ENCODE results near the gene RAPGEFL1. TPM values are rescaled to one million over a fixed set of nuclear protein-coding genes. Genes with fewer than 3 reads are reported as not detected.

RAPGEFL1 gene
- total RNA-seq, 1 experiment from 2014 or later, result 23.6 TPM

DNA sequence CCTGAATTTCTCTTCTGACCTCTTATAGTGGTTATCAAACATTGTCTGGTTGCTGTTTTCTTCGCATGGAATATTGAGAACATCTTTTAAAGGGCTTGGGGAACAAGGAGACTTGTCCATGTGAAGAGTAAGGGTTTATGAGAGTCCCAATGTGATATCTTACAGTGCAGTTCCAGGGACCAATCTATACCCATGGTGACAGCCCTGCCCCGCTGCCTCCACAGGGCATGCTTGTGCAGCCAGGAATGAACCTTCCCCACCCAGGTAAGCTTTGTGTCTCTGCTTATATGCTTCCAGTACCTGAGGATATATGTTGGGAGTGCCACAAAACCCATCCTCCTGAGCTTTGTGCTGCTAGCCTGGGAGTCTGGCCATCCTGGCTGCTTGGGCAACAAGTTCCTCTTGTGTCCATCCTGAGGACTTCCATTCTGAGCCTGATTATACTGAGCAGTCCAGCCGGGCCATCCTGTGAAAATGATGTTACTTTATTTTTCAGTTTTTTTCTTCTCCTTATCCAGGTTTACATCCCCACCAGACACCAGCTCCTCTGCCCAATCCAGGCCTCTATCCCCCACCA, 9.5 kb upstream of the RAPGEFL1 start:
- H3K79me2 ChIP-seq (ENCODE audit: insufficient read depth, low read length), result no peaks in the 10 kb centered on the region
- no peaks in the 10 kb centered on the region for H3K4me1 ChIP-seq (ENCODE audit: insufficient read depth, low read length)
- no peaks in the 10 kb centered on the region for H3K9me3 ChIP-seq (ENCODE audit: control insufficient read depth, low read depth, low read length)
- H4K8ac ChIP-seq (replicated peaks; ENCODE audit: insufficient read length, low read depth, low read length), result no peak overlapping the region
- H4K5ac ChIP-seq (ENCODE audit: insufficient read length, low read depth, low read length), result no peak overlapping the region
- no peak overlapping the region for H3K18ac ChIP-seq (ENCODE audit: insufficient read length, low read depth, low read length)
- H3K27me3 ChIP-seq (ENCODE audit: insufficient read depth, low read length), result no peaks in the 10 kb centered on the region
- peak overlapping the region; percentile 18 for H3K27ac ChIP-seq (ENCODE audit: insufficient read length, low read depth, low read length)
- peaks cover 53 to 96% (median 91%) of the 10 kb centered on the region in 3 experiments; a peak in 6 of 7 replicates for H3K36me3 Mint-ChIP-seq (ENCODE audit: insufficient read depth in 1 of 3, low read depth in 3 of 3)
- no peak overlapping the region for H2BK15ac ChIP-seq (ENCODE audit: low read depth, low read length)
- no peak overlapping the region for H2BK120ac ChIP-seq (ENCODE audit: low read depth, low read length, poor library complexity, severe bottlenecking)
- H2BK5ac ChIP-seq (ENCODE audit: insufficient read length, low read length), result no peak overlapping the region
- H3K4me2 ChIP-seq (ENCODE audit: insufficient read depth, insufficient read length, low read length), result no peak overlapping the region
- TF ChIP-seq, protein P1, sequence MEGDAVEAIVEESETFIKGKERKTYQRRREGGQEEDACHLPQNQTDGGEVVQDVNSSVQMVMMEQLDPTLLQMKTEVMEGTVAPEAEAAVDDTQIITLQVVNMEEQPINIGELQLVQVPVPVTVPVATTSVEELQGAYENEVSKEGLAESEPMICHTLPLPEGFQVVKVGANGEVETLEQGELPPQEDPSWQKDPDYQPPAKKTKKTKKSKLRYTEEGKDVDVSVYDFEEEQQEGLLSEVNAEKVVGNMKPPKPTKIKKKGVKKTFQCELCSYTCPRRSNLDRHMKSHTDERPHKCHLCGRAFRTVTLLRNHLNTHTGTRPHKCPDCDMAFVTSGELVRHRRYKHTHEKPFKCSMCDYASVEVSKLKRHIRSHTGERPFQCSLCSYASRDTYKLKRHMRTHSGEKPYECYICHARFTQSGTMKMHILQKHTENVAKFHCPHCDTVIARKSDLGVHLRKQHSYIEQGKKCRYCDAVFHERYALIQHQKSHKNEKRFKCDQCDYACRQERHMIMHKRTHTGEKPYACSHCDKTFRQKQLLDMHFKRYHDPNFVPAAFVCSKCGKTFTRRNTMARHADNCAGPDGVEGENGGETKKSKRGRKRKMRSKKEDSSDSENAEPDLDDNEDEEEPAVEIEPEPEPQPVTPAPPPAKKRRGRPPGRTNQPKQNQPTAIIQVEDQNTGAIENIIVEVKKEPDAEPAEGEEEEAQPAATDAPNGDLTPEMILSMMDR (conservative IDR thresholded peaks at IDR 0.05), result no peak
- WGBS (ENCODE audit: extremely low coverage, insufficient read length, low lambda C conversion rate), result no CpG with 5 or more reads among the region's 3 CpGs
- no peak overlapping the region for H3K4me3 Mint-ChIP-seq
- peak overlapping the region; percentile 69 for H4K91ac ChIP-seq (ENCODE audit: insufficient read length, low read depth, low read length)
- peaks cover 5 to 6% of the 10 kb centered on the region in 2 experiments for H3K4me1 Mint-ChIP-seq
- peak overlapping the region; percentile 81 to 97 (median 88) for H3K27ac Mint-ChIP-seq
- H2BK20ac ChIP-seq (ENCODE audit: low read depth, low read length, poor library complexity, severe bottlenecking), result no peak overlapping the region
- H3K9ac ChIP-seq (ENCODE audit: extremely low read depth, insufficient read length, low read length), result no peak overlapping the region
- H2BK12ac ChIP-seq (ENCODE audit: insufficient read length, low read depth, low read length), result no peak overlapping the region
- no peaks in the 10 kb centered on the region for H4K20me1 ChIP-seq (ENCODE audit: control insufficient read depth, insufficient read depth, insufficient read length)
- H3K79me1 ChIP-seq (ENCODE audit: insufficient read depth, low read depth, low read length, poor library complexity, severe bottlenecking), result no peaks in the 10 kb centered on the region
- H3K27me3 Mint-ChIP-seq (ENCODE audit: low read depth), result no peaks in the 10 kb centered on the region
- no peak overlapping the region for H3K23ac ChIP-seq (ENCODE audit: insufficient read length, low read depth, low read length)
- DNase-seq, result peak; percentile 33
- H3K4ac ChIP-seq (ENCODE audit: low read depth, low read length), result no peak overlapping the region
- H2AFZ ChIP-seq (ENCODE audit: low read length), result no peak overlapping the region
- no peaks in the 10 kb centered on the region for H3K23me2 ChIP-seq (ENCODE audit: insufficient read length, low read depth, low read length, poor library complexity, severe bottlenecking)
- no peak overlapping the region for H3K14ac ChIP-seq (ENCODE audit: insufficient read depth, low read length)
- H2AK5ac ChIP-seq (ENCODE audit: insufficient read length, low read length), result no peak overlapping the region
- no peaks in the 10 kb centered on the region for H3K9me3 Mint-ChIP-seq
- H3K56ac ChIP-seq (ENCODE audit: insufficient read length, low read depth, low read length), result no peak overlapping the region
- H3T11ph ChIP-seq (ENCODE audit: low read length), result no peak overlapping the region

All from H9 (cell line).